HTR-8/SVneo (cell line): Measurements from ENCODE around the gene WDFY2.

Experiments
- DNase-seq: peaks from one replicate; pipeline ENCODE4 v3.0.0; 2011; ENCODE audit warnings: low spot score, mixed read lengths; ENCODE audit not compliant: insufficient read length
- FAIRE-seq: peaks from 2 replicates; lab custom pipeline; 2011; peaks lifted over from hg19 to GRCh38; lab: Jason Lieb, UNC

Gene WDFY2

DNA sequence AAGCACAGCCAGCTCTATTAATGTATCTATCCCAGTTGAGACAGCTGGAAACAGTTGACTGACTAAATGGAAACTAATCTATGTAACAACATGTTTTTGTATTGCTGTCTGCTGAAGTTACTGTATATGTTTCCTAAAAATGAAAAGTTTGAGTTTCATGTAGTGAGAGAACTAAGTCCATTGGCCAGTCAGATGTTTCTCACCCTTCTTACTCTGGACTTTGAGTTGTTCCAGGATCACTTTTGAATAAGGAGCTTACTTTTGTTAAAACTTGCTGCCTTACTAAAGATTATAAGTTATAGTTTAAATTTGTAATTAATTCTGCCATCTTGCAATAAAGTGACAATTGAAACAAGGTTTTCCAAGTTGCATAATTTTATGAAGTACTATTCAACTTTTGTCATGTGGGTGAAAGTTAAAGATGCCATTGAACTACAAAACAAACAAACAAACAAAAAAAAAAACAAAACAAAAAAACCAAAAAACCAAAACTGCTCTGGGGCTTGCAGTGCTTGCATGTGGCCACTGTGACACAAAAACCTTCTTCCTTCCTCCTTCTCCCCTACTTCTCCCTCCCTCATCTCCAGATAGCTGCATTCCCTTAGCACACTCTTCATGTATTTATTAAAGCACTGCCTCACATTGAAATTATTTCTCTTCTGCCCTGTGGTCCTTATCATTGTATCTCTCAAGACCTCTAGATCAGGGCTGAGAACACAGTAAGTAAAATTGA, 15.3 kb downstream of the WDFY2 start:
- no peak for DNase-seq
- no peak for FAIRE-seq

DNA sequence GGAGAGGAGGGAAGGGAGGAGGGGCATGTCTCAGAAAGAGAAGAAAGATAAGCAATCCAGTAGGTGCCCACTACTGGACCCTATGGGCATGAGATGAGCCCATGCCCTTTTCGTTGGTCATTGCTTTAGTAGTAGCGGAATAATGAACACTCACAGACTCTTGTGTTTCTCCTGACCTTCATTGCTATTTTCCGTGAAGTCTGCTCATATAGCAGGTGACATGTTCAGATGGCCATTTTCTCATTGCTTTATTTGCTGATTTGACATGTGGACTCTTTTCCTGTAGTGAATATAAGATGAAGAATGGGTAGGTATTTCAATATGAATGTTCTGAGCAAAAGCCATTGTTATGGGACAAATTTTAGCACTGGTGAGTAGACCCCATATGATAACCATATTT, 16.4 kb downstream of the WDFY2 start:
- DNase-seq (no peak), FAIRE-seq (no peak)

DNA sequence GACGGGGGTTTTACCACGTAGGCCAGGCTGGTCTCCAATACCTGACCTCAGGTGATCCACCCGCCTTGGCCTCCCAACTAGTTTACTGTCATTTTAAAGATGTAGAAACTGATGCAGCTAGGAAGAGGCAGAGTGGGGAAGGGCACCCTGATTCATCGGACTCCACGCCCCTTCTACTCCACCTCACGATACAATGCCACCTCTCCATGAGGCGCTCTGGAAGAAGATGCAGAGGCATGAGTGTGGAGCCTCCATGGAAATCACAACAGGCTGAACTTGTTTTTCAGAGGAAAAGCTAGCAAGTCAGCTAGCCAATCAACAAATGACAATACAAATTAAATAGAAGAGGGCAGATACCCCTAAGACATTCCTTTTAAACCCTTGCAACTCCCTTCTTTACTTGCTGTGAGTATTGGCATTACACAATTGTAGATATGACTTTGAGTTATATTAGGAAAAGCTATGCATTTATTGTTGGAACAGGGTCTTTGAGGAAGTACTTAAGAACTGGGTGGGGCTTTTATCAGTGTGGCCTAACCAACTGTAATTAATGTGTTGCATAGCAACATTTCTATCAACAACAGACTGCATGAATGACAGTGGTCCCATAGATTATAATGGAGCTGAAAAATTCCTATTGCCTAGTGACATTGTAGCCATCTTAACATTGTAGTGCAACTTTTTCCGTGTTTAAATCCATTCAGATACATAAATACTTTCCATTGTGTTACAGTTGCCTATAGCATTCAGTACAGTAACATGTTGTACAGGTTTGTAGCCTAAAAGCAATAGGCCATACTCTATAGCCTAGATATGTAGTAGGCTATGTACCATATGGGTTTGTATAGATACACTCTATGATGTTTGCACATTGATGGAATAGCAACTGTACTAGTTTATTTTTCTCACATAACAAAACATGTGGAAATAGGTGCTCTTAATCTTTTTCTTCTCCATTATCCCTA, 17.6 kb downstream of the WDFY2 start:
- DNase-seq, result no peak
- no peak for FAIRE-seq

DNA sequence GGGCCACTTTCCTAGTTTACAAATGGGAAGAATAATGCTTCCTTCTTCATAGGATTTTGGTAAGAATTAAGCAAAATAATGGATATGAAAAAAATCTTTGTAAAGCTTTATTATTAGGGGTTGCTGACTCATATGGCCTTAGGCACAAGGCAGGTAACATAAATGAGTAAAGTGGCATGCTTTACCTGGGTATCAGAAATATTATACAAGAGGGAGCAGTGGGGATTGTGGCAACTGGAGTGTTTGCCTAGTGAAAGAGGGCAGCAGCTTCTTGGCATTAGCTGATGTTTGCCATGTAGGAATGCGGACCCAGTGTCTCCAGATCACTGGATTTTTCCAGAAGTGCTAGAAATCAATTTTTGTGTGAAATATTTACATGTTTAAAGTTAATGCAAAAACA, 19.5 kb downstream of the WDFY2 start:
- FAIRE-seq, result no peak
- no peak for DNase-seq

DNA sequence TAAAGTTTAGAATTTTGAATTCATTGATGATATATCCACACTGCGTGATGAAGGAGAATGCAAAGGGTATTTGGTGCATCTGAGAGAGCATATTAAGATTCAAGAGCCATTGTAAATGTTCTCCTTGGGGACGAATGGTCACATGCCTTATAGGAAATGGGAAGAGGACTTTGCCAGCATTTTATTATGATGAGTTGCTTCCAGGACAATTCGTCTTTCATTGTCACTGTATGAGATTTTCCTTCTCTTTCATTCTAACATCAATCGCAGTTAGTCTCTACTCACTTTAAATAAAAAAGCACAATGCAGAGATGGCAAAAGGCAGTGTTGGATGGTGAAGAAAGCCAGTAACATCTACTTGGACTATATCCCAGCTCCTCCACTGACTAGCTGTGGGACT, 21.4 kb downstream of the WDFY2 start:
- FAIRE-seq (no peak), DNase-seq (no peak)

DNA sequence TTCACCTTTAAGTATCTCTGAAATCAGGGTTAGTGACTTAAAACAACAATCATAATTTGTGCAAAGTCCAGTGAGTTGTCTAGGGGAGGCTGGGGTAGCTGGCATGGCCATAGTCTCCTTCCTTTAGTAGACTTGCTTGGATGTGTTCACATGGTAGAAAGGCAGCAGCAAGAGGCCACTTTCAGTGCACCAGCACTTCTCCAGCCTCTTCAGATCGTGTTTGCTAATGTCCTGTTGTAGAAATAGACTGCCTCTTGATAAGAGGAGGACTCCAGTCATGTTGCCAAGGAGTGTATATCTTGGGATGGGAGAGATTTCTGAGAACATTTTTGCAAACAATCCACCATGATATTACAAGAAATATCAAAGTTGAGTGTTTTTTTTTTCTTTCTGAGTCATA, 22.9 kb downstream of the WDFY2 start:
- no peak for DNase-seq
- no peak for FAIRE-seq

DNA sequence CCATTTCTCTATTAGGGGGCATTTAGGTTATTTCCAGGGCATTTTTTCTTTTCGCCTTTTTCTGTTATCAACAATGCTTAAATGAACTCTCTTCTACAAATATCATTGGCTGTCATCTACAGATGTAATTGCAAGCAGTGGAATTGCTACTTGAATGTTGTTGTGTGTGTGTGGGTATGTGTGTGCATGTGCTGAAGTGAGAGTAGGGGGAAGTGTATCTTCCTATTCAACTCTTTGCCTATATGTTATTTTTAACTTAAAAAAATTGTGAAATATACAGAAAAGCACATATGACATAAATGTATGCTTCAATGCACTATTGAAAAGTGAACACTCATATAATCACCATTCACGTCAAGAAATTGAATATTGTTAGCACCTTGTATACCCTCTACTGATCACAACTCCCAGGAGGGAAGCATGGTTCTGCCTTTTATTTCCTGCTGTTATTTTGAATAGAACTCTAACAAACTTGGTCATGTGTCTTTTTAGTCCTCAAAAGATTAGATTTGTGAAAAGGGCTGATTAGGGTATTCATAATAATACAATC, 24.7 kb downstream of the WDFY2 start:
- no peak for FAIRE-seq

DNA sequence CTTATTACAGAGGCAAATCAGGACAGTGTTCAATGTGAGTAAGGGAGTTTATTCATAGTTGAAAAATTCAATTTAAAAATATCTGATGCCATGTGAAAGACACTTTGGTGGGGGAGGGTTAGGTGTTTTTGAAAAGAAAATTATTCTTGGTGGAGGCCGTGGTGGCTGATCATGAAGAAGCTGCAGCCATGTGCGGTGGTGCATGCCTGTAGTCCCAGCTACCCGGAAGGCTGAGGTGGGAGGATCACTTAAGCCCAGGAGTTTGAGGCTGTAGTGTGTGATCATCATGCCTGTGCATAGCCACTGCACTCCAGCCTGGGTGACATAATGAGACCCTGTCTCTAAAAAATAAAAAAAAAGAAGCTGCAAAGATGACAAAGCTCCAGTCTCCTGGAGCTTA, 28.6 kb downstream of the WDFY2 start:
- no peak for DNase-seq
- FAIRE-seq, result no peak

More for the DNA sequence above, 24.7 kb downstream of the WDFY2 start:
- DNase-seq, result no peak

DNA sequence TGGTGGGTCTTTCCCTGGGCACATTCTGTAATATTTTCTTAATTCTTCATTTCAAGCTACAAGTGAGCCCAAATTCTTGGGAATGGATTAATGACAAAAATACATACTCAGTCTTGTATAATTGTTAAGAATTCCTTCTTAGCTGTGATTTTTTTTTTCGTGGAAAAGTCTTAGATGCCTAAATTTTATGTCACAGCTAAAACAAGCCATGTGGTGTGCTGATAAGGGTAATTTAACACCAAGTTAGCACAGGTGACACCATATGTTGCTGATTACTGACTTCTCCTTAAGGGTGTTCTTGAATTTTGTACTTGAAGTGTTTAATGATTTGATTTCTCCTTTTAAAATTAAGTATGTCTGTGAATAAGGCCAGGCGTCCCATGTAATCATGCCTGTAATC, 29.3 kb downstream of the WDFY2 start:
- no peak for FAIRE-seq
- DNase-seq, result no peak

DNA sequence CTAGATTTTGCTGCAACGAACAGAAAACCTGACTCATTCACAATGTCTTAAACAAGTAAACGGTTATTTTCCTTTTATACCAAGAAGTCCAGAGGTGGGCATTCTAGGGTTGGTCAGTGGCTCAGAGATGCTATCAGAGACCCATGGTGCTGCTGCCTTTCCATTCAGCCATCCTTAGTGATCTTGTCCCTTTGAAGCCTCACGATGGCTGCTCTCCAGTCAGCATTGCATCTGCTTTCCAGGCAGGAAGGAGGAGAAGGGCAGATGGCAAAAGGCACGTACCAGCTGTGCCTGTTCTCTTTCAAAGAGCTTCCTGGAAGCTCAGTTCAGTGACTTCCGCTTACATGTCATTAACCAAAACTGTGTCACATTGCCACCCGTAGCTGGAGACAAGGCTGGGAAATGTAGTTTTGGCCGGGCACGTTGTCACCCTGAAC, 30.1 kb downstream of the WDFY2 start:
- FAIRE-seq (no peak), DNase-seq (no peak)

DNA sequence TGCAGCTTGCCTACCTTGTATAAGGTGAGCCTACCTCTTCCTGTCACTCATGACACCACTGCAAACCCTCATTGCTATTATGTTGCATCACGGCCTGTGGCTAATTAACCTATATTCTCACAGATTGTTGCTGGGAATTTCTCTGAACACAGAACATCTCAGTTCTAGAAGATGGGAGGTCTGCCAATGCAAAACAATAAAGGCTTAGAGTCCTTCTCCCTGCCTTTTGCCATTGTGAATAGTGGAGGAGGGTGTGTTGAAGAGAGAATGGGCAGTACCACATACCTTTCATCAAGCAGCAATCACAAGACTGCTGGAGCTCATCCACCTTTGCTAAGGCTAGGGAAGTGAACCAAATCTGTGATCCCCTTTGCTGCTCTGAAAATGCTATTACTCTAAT, 34.4 kb downstream of the WDFY2 start:
- DNase-seq (no peak), FAIRE-seq (no peak)

DNA sequence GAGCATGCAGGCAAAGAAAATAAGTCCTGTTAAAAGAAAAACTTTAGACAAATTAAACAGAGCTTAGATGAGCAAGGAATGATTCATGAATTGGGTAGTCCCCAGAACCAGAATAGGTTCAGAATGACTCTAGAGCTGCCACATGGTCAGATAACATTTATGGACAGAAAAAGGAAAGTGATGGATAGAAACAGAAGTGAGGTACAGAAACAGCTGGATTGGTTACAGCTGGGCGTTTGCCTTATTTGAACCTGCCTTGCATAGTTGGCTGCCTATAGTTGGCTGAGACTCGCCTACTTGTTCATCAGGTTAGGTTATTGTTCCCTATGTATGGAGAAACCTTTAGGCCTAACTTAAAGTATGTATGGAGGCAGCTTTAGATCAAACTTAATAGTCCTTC, 35.4 kb downstream of the WDFY2 start:
- no peak for DNase-seq
- no peak for FAIRE-seq

DNA sequence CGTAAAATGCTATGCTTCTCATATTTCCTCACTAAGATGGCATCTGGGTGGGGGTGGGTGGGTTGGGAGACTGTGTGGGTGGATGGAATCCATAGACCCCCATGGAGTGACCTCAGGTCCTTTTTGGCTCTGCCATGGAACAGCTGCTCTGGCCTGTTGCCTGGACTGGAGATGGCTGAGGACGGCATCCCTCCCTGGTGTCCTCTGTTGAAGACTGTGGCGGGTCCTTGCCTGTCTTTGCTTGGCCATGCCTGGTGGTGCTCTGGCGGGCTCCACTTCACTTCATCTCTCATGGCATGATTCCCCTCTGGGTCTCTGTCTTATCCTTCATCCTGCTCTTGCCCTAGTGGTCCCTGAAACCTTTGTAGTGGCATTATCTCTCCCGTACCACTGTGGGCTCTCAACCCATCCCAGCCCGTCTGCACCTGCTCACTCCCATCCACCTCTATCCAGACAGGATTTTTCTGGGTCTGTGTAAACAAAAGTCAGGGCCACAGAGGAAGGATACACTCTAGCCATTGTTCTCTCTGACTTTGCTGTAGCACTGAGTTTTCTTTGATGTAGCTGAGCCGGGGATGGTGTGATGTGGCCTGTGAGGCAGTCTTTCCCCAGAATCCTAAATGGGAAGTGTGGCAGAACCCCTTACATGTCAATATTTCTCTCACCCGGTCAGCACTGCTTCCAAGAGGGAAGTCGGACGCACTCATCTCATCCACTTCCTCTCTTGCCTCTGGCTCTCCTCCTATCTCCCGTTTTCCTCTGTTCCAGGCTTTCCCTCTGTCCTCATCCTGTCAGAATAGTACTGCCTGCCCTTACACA, 36.1 kb downstream of the WDFY2 start:
- FAIRE-seq (no peak), DNase-seq (no peak)

DNA sequence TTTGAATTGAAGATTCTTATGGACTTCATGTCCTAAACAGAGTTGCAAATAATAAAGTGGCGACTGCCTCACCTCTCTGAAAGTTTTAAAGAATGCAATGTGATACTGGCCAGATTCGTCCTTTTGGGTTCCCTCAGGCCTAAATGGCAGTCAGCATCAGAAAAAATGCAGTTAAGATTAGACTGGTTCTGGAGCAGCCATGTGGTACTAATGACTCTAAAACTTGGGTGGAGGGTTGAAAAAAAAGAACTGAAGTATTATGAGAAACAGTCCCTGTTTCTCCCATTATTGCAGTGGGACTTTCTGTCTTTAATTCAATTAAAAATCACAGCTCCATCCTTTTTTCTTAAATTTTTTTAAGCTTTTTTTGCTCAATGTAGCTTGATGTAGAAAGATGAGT, 37.3 kb downstream of the WDFY2 start:
- FAIRE-seq (no peak), DNase-seq (no peak)

DNA sequence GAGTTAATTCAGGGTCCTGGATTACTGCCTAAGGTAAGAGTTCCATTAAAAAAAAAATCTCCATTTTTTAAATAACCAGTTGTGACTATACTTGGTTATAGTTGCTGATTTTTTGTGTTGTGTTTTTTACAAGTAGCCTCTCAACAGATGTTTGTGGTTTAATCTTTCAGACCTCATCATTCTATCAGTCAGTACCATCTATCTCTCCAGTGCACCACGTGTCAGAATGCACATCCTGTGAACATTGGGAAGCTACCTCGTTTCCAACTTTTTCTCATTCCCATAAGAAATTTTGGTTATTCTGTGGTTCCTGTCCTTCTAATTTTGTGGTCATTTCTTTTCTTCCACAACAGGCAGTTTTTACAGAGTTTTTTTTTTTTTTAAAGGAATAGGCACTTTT, 39.2 kb downstream of the WDFY2 start:
- DNase-seq (no peak), FAIRE-seq (no peak)

DNA sequence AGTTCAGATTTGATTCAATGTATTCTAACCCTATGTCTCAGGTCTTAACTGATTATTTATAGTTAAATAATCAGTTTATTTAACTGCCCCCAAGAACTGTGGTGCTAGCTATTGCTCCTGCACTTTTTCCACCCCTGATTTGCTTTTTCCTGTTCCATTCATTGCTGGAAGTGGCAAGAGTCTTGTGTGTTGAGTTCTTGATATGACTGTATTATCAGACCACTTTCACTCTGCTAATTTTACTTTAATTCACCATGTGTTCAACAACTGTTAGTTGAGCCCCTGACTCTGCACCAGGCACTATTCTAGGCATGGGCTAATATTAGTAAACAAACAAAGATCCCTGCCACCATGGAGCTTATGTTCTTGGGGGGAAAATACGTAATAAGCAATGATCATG, 39.9 kb downstream of the WDFY2 start:
- no peak for FAIRE-seq

DNA sequence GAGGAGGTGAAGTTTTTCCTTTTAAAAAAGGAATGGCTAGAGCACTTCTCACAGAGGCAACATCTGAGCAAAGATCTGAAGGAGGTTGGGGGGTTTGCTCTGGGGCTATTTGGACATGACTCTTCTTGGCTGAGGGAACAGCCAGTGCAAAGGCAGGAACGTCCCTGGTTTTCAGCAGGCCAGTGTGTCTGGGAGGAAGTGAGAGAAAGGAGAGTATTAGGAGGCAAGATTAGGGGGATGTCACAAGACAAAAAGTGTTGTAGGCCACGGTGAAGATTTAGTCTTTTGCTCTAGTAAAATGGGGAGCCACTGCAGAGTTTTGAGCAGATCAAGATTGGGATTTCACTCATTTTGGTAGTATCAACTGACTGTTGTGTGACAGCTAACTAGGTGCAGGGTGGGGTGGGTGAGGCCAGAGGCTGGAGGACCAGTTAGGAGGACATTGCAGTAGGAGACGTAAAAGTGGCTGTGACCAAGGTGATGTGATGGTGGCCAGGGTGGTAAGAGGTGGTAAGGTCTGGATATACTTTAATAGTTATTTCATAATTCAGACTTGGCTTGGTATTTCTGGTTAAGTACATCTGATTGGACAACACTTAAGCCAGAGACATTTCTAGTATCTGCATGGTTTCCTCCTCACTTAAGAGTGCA, 40.6 kb downstream of the WDFY2 start:
- FAIRE-seq (peak; percentile 16), DNase-seq (no peak)

More for the DNA sequence above, 39.9 kb downstream of the WDFY2 start:
- no peak for DNase-seq

DNA sequence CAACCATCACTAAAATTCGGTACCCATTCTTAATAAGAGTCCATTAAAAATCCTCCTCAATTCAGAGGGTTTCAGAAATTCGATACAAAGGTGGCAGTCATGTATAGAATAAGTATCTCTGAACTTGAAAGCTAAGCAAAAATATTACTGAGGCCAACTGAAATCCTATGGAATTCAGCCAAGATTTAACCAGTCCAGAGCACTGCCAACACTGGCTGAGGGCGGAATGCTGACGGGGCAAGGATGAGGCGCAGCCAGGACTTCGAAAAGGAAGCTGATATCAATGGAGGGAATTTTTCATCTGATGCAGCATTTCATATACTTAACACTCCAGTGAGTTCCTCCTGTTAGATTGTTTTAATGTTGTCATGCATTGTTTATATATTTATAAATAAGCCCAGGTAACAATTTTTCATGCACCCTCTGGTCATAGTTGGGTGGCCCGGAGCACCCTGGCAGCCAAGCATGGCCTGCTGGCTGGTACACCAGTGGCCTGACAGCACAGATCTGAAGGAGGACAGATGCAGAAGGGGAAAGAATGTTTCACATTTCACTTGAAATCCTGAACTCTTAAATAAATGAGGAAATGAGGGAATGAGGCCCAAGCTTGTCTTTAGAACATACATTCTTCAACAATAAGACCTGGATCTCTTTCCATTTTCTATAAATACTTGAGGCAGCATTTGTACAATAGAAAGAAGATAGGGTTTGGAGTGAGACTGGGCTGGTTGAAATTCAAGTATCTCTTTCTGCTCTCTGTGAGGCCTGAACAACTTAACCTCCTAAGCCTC, 41.5 kb downstream of the WDFY2 start:
- FAIRE-seq (no peak), DNase-seq (no peak)

DNA sequence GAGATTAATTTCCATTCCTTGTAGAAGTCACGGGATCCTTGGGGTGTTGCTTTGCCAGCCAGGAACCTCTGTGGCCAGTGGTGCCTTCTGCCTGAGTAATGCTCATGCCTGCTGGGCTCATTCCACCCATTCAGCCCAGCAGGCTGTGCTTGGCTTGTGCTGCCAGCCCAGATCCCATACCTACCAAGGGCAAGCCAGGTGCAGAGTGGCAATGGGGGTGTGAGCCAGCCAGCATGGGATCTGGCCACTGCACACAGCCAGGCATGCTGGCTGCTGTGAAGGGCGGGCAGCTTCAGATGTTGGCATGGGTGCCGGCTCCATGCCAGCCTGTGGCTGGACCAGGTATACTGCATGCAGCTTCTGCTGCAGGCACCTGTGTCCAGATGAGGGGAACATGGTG, 42.5 kb downstream of the WDFY2 start:
- DNase-seq, result no peak
- no peak for FAIRE-seq
